Stimulated activated CD4-positive, alpha-beta T cell treated with anti-CD3 and anti-CD28 coated beads, Interleukin-1b, Interleukin-23, amount 100 ng/mL, for 1 hour (primary cell): Measurements from ENCODE around the gene GPBAR1.
"Not testable (repeated sequence)": the region's sequence is repeated elsewhere in the genome, so short reads cannot be mapped to it uniquely, and the experiment has no call there.

Experiments used
- DNase-seq, 2 donors: peaks; one replicate each; pipeline ENCODE4 v3.0.0-alpha.2; 2020; ENCODE audit warnings: low read depth in 2 of 2

The GPBAR1 gene

DNA sequence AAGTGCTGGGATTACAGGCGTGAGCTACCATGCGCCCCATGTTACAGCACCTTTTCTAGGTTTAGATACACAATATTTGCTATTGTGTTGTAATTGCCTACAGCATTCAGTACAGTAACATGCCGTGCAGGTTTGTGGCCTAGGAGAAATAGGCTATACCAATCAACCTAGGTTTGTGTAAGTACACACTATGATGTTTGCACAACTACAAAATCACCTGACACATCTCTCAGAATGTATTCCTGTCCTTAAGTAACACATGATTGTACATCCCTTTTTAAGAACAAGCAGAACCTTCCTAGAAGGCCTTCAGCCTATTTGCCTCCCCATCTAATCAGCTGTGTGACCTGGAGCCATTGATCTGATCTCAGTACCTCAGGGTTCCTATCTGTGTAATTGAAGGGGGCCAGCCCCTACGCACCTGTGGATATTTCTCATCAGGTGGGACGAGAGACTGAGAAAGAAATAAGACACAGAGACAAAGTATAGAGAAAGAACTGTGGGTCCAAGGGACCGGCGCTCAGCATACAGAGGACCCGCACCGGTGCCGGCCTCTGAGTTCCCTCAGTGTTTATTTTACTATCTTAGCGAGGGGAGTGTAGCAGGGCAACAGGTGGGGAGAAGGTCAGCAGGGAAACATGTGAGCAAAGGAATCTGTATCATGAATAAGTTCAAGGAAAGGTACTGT, 50.2 kb downstream of the GPBAR1 start:
- no peak for DNase-seq

DNA sequence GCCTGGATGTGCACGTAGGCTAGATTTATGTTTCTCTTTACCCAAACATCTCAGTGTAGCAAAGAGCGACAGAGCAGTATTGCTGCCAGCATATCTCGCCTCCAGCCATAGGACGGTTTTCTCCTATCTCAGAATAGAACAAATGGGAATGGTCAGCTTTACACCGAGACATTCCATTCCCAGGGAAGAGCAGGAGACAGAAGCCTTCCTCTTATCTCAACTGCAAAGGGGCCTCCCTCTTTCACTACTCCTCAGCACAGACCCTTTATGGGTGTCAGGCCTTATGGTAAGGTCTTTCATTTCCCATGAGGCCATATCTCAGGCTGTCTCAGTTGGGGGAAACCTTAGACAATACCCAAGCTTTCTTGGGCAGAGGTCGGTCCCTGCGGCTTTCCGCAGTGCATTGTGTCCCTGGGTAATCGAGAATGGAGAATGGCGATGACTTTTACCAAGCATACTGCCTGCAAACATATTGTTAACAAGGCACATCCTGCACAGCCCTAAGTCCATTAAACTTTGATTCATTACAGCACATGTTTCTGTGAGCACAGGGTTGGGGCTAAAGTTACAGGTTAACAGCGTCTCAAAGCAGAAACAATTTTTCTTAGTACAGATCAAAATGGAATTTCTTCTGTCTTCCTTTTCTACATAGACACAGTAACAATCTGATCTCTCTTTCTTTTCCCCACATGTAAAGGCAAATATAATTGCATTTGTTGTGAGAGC, 50.9 kb downstream of the GPBAR1 start:
- not testable (repeated sequence) for DNase-seq

DNA sequence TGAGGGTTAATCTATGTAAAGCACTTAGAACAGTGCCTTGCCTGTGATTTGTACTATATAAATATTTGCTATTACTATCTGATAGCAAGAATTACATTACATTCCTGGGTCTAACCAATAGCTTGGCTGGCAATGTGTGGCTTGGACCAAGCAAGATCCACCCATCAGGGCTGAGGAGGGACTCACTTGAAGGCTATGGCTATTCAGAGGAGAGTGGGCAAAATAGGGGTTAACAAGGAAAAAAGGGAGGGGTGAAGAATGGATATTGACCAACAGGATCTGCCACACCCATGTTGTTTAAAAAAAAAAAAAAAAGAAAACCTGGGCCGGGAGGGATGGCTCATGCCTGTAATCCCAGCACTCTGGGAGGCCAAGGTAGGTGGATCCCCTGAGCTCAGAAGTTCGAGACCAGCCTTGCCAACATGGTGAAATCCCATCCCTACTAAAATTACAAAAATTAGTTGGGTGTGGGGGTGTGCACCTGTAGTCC, 51.5 kb downstream of the GPBAR1 start:
- DNase-seq: no peak

DNA sequence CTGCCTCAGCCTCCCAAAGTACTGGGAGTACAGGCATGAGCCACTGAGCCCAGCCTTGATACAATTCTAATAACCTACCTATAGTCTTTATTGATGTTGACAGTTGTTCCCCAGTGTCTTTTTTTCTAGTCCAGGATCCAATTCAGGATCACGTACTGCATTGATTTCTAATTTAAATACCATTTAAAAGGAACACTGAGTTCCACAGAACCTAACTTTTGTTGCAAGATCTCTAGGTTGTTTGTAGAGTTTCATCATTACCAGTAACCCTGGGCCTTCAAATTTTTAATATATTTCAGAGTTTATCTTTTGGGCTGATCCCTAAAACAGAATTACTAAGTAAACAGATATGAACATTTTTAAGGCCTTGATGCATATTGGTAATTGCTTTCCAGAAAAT, 52.5 kb downstream of the GPBAR1 start:
- DNase-seq: no peak
